ENCODE measurements around the gene CD38.

Gene CD38

DNA sequence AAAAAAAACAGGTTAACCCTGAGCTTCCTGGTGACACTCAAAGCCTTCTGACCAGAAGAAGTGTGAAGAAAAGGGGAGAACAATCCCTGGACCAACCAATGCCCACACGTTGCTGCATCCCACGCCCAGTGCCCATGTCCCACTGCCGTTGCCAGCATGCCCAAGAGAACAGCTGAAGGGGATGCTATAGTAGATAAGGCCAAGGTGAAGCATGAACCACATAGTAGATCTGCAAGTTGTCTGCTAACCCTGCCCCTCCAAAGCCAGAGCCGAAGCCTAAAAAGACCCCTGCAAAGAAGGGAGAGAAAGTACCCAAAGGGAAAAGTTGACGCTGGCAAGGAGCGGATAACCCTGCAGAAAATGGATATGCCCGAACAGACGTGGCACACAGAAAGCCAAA lies 11.3 kb upstream of the CD38 start:
- DNase-seq = no peak
- Histone ChIP-seq H3K27me3 (no peaks in the 10 kb centered on the region), H3K4me3 (ENCODE audit: low read depth, low read length) (no peak overlapping the region), H3K4me1 (no peaks in the 10 kb centered on the region), H3K36me3 (no peaks in the 10 kb centered on the region), H3K9me3 (no peaks in the 10 kb centered on the region; the same call in 1 of the 2 replicates)
- TF ChIP-seq, protein P1, sequence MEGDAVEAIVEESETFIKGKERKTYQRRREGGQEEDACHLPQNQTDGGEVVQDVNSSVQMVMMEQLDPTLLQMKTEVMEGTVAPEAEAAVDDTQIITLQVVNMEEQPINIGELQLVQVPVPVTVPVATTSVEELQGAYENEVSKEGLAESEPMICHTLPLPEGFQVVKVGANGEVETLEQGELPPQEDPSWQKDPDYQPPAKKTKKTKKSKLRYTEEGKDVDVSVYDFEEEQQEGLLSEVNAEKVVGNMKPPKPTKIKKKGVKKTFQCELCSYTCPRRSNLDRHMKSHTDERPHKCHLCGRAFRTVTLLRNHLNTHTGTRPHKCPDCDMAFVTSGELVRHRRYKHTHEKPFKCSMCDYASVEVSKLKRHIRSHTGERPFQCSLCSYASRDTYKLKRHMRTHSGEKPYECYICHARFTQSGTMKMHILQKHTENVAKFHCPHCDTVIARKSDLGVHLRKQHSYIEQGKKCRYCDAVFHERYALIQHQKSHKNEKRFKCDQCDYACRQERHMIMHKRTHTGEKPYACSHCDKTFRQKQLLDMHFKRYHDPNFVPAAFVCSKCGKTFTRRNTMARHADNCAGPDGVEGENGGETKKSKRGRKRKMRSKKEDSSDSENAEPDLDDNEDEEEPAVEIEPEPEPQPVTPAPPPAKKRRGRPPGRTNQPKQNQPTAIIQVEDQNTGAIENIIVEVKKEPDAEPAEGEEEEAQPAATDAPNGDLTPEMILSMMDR (IDR thresholded peaks at IDR 0.05; ENCODE audit: low read depth, low read length) = no peak

DNA sequence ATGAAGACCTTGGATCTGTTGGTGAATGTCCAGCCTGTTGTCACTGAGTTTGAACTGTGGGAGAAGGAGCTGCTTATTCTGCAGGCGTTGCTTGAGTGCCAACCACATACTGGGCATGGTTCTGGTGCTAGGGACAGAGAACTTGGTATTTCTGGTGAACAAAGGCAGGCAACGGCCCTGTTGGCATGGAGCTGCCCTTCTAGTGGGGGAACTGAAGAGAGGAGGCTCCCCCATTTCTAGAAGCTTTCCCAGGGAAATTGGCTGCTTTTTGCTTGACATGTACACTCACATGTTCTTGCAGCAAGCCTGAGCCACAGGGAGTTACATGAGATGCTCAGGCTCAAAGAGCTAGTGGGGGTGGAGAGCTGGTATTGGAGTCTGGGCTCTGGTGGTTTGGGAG lies 8.9 kb upstream of the CD38 start:
- Histone ChIP-seq H3K36me3 (no peaks in the 10 kb centered on the region), H3K4me1 (no peaks in the 10 kb centered on the region), H3K9me3 (no peaks in the 10 kb centered on the region; the same call in 1 of the 2 replicates), H3K27me3 (no peaks in the 10 kb centered on the region; the same call in 1 of the 2 replicates), H3K4me3 (ENCODE audit: low read depth, low read length) (no peak overlapping the region)
- DNase-seq = no peak
- TF ChIP-seq, protein P1 (IDR thresholded peaks at IDR 0.05; ENCODE audit: low read depth, low read length) = no peak

DNA sequence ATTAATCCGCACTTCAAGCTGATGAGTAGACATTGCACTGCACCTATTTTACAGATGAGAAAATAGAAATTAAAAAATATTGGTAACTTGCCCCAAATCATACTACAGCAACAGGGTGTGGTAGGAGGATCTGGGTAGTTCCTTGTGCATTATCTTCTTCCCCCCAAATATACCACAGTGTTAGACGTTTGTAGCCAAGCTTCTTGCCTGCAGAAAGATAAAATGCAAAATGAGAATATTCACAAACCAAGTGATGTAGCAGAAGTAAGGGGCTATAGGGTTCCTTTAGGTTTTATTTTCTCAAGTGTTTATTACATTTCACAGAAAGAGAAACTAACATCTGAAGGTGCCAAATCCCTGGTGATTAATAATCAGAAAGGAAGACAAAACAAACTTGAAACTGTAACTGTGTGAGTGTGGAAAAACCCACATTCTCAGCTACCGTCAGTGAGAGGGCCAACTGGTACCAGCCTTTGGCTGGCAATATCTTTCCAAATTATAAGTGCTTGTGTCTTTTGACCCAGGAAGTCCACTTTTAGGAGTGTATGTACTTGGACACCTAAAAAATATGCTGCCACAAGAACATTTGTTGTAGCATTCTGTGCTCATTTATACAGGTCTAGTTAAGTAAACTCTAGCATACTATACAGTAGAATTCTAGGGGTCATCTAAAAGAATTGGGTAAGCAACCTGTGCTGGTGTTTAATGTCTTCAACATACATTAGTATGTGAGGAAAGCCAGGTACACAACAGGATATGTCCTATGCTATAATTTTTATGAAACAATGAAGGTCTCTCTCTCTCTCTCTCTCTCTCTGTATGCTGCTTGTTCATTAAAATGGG lies 6.7 kb upstream of the CD38 start:
- Histone ChIP-seq H3K27me3 (peaks cover 11% of the 10 kb centered on the region), H3K36me3 (no peaks in the 10 kb centered on the region), H3K4me3 (ENCODE audit: low read depth, low read length) (no peak overlapping the region), H3K9me3 (no peaks in the 10 kb centered on the region), H3K4me1 (no peaks in the 10 kb centered on the region)
- TF ChIP-seq, protein P1 (IDR thresholded peaks at IDR 0.05; ENCODE audit: low read depth, low read length) = no peak
- DNase-seq = no peak

DNA sequence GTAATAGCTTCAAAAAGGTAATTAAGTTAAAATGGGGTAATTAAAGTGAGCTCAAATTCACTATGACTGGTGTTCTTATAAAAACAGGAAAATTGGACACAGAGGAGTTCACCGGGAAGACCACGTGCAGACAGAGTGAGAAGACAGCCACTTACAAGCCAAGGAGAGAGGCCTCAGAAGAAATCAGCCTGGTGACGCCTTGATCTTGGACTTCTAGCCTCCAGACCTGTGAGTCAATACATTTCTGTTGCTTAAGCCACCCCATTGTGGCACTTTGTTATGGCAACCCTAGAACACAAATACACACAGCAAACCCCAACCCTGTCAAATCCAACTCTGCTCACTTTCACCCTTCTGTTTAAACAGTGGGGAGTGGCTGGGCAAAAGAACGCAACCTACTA lies 4.1 kb upstream of the CD38 start:
- peaks cover 34% of the 10 kb centered on the region for H3K27me3 ChIP-seq
- TF ChIP-seq, protein P1 (IDR thresholded peaks at IDR 0.05; ENCODE audit: low read depth, low read length) = no peak
- no peak overlapping the region for H3K4me3 ChIP-seq (ENCODE audit: low read depth, low read length)
- no peaks in the 10 kb centered on the region for H3K36me3 ChIP-seq
- no peaks in the 10 kb centered on the region for H3K4me1 ChIP-seq
- no peak for DNase-seq
- H3K9me3 ChIP-seq = no peaks in the 10 kb centered on the region; the same call in 1 of the 2 replicates

DNA sequence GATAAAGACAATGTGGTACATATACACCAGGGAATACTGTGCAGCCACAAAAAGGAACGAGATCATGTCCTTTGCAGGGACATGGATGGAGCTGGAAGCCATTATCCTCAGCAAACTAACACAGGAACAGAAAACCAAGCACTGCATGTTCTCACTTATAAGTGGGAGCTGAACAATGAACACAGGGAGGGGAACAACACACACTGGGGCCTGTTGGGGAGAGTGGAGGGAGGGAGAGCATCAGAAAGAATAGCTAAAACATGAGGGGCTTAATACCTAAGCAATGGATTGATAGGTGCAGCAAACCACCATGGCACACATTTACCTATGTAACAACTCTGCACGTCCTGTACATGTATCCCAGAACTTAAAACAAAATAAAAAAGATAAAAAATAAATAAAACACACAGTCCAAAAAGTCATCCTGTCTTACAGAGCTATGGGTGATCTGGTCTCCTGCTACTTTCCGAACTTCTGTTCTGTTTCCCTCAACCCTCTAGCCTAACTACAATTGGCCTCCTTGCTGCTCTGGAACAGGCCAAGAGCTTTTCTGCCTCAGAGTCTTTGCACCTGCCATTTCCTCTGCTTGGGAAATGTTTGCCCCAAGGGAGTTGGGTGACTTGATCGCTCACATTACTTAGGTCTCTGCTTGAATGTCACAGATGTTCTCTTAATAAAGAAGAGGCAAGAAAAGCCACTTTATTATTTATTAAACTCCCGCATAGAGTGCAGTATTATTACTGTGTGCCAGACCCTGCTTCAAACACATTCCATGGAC lies 1.1 kb upstream of the CD38 start:
- Histone ChIP-seq H3K9me3 (no peaks in the 10 kb centered on the region; the same call in 1 of the 2 replicates), H3K4me1 (no peaks in the 10 kb centered on the region), H3K36me3 (no peaks in the 10 kb centered on the region), H3K4me3 (ENCODE audit: low read depth, low read length) (no peak overlapping the region), H3K27me3 (peaks cover 55% of the 10 kb centered on the region)
- DNase-seq = no peak
- TF ChIP-seq, protein P1 (IDR thresholded peaks at IDR 0.05; ENCODE audit: low read depth, low read length) = no peak

Data from BE2C (cell line).